H1 (cell line): ENCODE measurements around the gene CCNK. TPM values are rescaled to one million over a fixed set of nuclear protein-coding genes. Genes with fewer than 3 reads are reported as not detected.

ENCODE experiments used
- CTCF ChIA-PET: fragments of 300-600 bp; sonication (Branson Sonifier 250); formaldehyde crosslinking; loops from one replicate; lab custom pipeline; 2021; ENCODE audit not compliant: partially characterized antibody; lab: Charles Lee
- POLR2A ChIA-PET: fragments of 300-600 bp; sonication (Branson Sonifier 250); formaldehyde crosslinking; loops from one replicate; lab custom pipeline; 2021; ENCODE audit warnings: inconsistent platforms; ENCODE audit not compliant: partially characterized antibody; lab: Charles Lee
- DNase-seq, 2 experiments: peaks; one replicate each; pipeline versions ENCODE4 v3.0.0 to v3.0.0-alpha.2; 2010 to 2022; ENCODE audit warnings: low spot score in 2 of 2, low read depth in 1 of 2, mixed read lengths in 1 of 2
- FAIRE-seq: peaks from 2 replicates; lab custom pipeline; 2011; peaks lifted over from hg19 to GRCh38; lab: Jason Lieb, UNC
- H2AFZ ChIP-seq: 2 replicates; pipeline ENCODE4 v1.8.1; 2012; ENCODE audit warnings: low read length, inconsistent platforms
- H2AK5ac ChIP-seq: 2 replicates; pipeline ENCODE4 v1.6.1; 2013; ENCODE audit warnings: low read depth, low read length
- H2BK120ac ChIP-seq: replicated peaks from 2 replicates; pipeline ENCODE3; 2013; ENCODE audit warnings: low read depth, low read length, inconsistent platforms
- H2BK12ac ChIP-seq: 2 replicates; pipeline ENCODE4 v1.6.1; 2013; ENCODE audit warnings: low read depth, low read length
- H2BK15ac ChIP-seq: 2 replicates; pipeline ENCODE4 v1.6.1; 2013; ENCODE audit warnings: low read length
- H2BK20ac ChIP-seq: 2 replicates; pipeline ENCODE4 v1.6.1; 2013; ENCODE audit warnings: low read length
- H2BK5ac ChIP-seq: 2 replicates; pipeline ENCODE4 v1.6.1; 2013; ENCODE audit warnings: low read depth, low read length
- H3K14ac ChIP-seq: 2 replicates; pipeline ENCODE4 v1.6.1; 2013; ENCODE audit warnings: inconsistent platforms; ENCODE audit not compliant: insufficient read length
- H3K18ac ChIP-seq: 2 replicates; pipeline ENCODE4 v1.6.1; 2013; ENCODE audit warnings: low read length; ENCODE audit errors: extremely low read depth
- H3K23ac ChIP-seq: 2 replicates; pipeline ENCODE4 v1.6.1; 2013; ENCODE audit warnings: inconsistent platforms; ENCODE audit not compliant: insufficient read length
- H3K23me2 ChIP-seq: 2 replicates; pipeline ENCODE4 v1.6.1; 2013; ENCODE audit warnings: low read depth, low read length
- H3K27ac ChIP-seq: 2 replicates; pipeline ENCODE4 v1.6.1; 2011; ENCODE audit warnings: low read depth, low read length, inconsistent platforms
- H3K27me3 ChIP-seq, 4 experiments: replicated peaks in 1 of 4; 1 replicate in 1 of 4; 2 replicates in 3 of 4; pipeline versions ENCODE4 v1.6.1 to v1.8.1; 2011 to 2013; ENCODE audit warnings: low read length in 3 of 4, mild to moderate bottlenecking in 3 of 4, inconsistent platforms in 2 of 4, mixed read lengths in 2 of 4, moderate library complexity in 1 of 4; ENCODE audit not compliant: control insufficient read depth in 3 of 4, insufficient read depth in 3 of 4; ENCODE audit errors: extremely low read depth in 1 of 4
- H3K36me3 ChIP-seq, 4 experiments: 2 replicates each; pipeline versions ENCODE4 v1.6.1 to v1.8.1; 2011 to 2013; ENCODE audit warnings: mild to moderate bottlenecking in 4 of 4, low read length in 3 of 4, moderate library complexity in 2 of 4, control low read depth in 1 of 4, inconsistent platforms in 1 of 4; ENCODE audit not compliant: insufficient read depth in 4 of 4, control insufficient read depth in 2 of 4
- H3K4ac ChIP-seq: replicated peaks from 2 replicates; pipeline ENCODE3; 2013; ENCODE audit warnings: low read length, low read depth, mixed read lengths, inconsistent platforms; ENCODE audit not compliant: insufficient read length
- H3K4me1 ChIP-seq, 4 experiments: replicated peaks in 1 of 4; 1 replicate in 1 of 4; 2 replicates in 3 of 4; pipeline versions ENCODE4 v1.6.1 to v1.8.1; 2011 to 2013; ENCODE audit warnings: low read length in 3 of 4, inconsistent platforms in 2 of 4, mixed read lengths in 1 of 4; ENCODE audit not compliant: insufficient read depth in 4 of 4, control insufficient read depth in 3 of 4
- H3K4me2 ChIP-seq, 2 experiments: 2 replicates each; pipeline versions ENCODE4 v1.6.1 to v1.8.1; 2011 to 2013; ENCODE audit warnings: low read depth in 2 of 2, low read length in 2 of 2, control low read depth in 1 of 2, inconsistent platforms in 1 of 2, mild to moderate bottlenecking in 1 of 2; ENCODE audit not compliant: insufficient read depth in 1 of 2
- H3K4me3 ChIP-seq, 4 experiments: fragments of 200-600, 300-600 bp in 1 of 4; sonication (generic), shearing (Covaris generic), sonication (Bioruptor Twin) in 1 of 4; 2 replicates each; pipeline versions ENCODE4 v1.5.1 to v1.8.1; 2011 to 2016; ENCODE audit warnings: low read length in 4 of 4, low read depth in 3 of 4, control low read depth in 2 of 4, inconsistent platforms in 2 of 4, mild to moderate bottlenecking in 2 of 4, mixed read lengths in 1 of 4, moderate library complexity in 1 of 4; ENCODE audit not compliant: insufficient read depth in 2 of 4; ENCODE audit errors: extremely low read depth in 1 of 4
- H3K56ac ChIP-seq: replicated peaks from 2 replicates; pipeline ENCODE3; 2013; ENCODE audit warnings: low read depth, mild to moderate bottlenecking, mixed read lengths, low read length, inconsistent platforms; ENCODE audit not compliant: insufficient read length
- H3K79me1 ChIP-seq: 2 replicates; pipeline ENCODE4 v1.6.1; 2013; ENCODE audit warnings: low read depth, low read length, control low read depth
- H3K79me2 ChIP-seq, 2 experiments: 2 replicates each; pipeline versions ENCODE4 v1.6.1 to v1.8.1; 2012 to 2013; ENCODE audit warnings: low read length in 2 of 2, mild to moderate bottlenecking in 2 of 2, inconsistent platforms in 1 of 2; ENCODE audit not compliant: insufficient read depth in 2 of 2, control insufficient read depth in 1 of 2
- H3K9ac ChIP-seq, 4 experiments: replicated peaks in 1 of 4; 1 replicate in 1 of 4; 2 replicates in 3 of 4; pipeline versions ENCODE4 v1.6.1 to v1.8.1; 2011 to 2013; ENCODE audit warnings: low read depth in 3 of 4, low read length in 3 of 4, control low read depth in 2 of 4, mild to moderate bottlenecking in 2 of 4, moderate library complexity in 2 of 4, inconsistent platforms in 1 of 4; ENCODE audit errors: extremely low read depth in 1 of 4
- H3K9me3 ChIP-seq, 2 experiments: 2 replicates each; pipeline versions ENCODE4 v1.6.1 to v1.8.1; 2012 to 2013; ENCODE audit warnings: mild to moderate bottlenecking in 2 of 2, moderate library complexity in 2 of 2, control low read depth in 1 of 2, inconsistent platforms in 1 of 2, low read depth in 1 of 2, low read length in 1 of 2, mixed read lengths in 1 of 2; ENCODE audit not compliant: insufficient read depth in 2 of 2
- H4K20me1 ChIP-seq, 2 experiments: replicated peaks in 1 of 2; 2 replicates each; pipeline versions ENCODE3 to v1.8.1; 2011 to 2013; ENCODE audit warnings: inconsistent platforms in 2 of 2, low read length in 2 of 2, mild to moderate bottlenecking in 1 of 2; ENCODE audit not compliant: insufficient read depth in 2 of 2, control insufficient read depth in 1 of 2
- H4K5ac ChIP-seq: 2 replicates; pipeline ENCODE4 v1.6.1; 2013; ENCODE audit warnings: low read length, low read depth, mixed read lengths, inconsistent platforms; ENCODE audit not compliant: insufficient read length
- H4K8ac ChIP-seq: 2 replicates; pipeline ENCODE4 v1.8.0; 2013; ENCODE audit warnings: mild to moderate bottlenecking, moderate library complexity, low read length, inconsistent platforms; ENCODE audit not compliant: insufficient read depth; ENCODE audit errors: extremely low read depth
- H4K91ac ChIP-seq: replicated peaks from 2 replicates; pipeline ENCODE3; 2013; ENCODE audit warnings: low read length, mixed read lengths, inconsistent platforms; ENCODE audit not compliant: insufficient read length
- CBX5 ChIP-seq: fragments of 300-800, 300-1000 bp; sonication (generic); IDR thresholded peaks from 2 replicates; pipeline ENCODE4 v1.7.1; 2016; ENCODE audit warnings: antibody characterized with exemption, low read length, low read depth
- CHD1 ChIP-seq: IDR thresholded peaks from 2 replicates; pipeline ENCODE4 v1.6.1; 2012; ENCODE audit warnings: low read depth, low read length, improper control_type of control experiment
- TAF7 ChIP-seq: optimal IDR thresholded peaks from 2 replicates; pipeline ENCODE3; 2011; ENCODE audit warnings: low read depth, mild to moderate bottlenecking, inconsistent platforms, low read length, moderate library complexity, borderline replicate concordance
- WGBS, 2 experiments: shearing (Covaris generic) in 1 of 2; methylation state at CpG; one replicate each; pipeline versions ENCODE4 v1.1.6 to v1.1.7; 2013 to 2015; ENCODE audit warnings: low lambda C conversion rate in 2 of 2, mixed read lengths in 2 of 2, inconsistent platforms in 1 of 2, low coverage in 1 of 2, missing lambda C conversion rate in 1 of 2; ENCODE audit not compliant: insufficient replicate concordance in 2 of 2, insufficient coverage in 1 of 2, insufficient read length in 1 of 2; ENCODE audit errors: extremely low coverage in 1 of 2, missing lambda C conversion rate in 1 of 2; 5-methylcytosine and 5-hydroxymethylcytosine counted together
- polyA plus RNA-seq, 7 experiments: library from polyadenylated mRNA; depleted of rRNA in 3 of 7; stranded (reverse) in 5 of 7; unstranded in 2 of 7; fragments of >200 nt in 5 of 7; fragments of 200-250 nt in 2 of 7; gene quantifications; 1 replicate in 5 of 7; 2 replicates in 1 of 7; 4 replicates in 1 of 7; pipeline versions ENCODE4 v1.2.1 to v1.2.3, GENCODE V29; 2011 to 2013; ENCODE audit warnings: missing spikeins in 2 of 7, mixed read lengths in 2 of 7
- total RNA-seq: library from RNA; stranded (reverse); fragmentation: NEBNext Ultra II Directional; extraction: Animal tissue kit (Norgen Biotek cat#: 25700); gene quantifications from 2 replicates; pipeline ENCODE4 v1.2.1, GENCODE V29; 2021
- TF ChIP-seq, protein P1 (sequence below): IDR thresholded peaks from 2 replicates; pipeline ENCODE4 v1.6.1; 2012; ENCODE audit warnings: inconsistent platforms

Gene CCNK
- total and polyA plus RNA-seq, 2 of the 8 experiments (the other 6 are each of a cell fraction or from before 2014, with no cell fraction given): 10.7 to 82.7 TPM

DNA sequence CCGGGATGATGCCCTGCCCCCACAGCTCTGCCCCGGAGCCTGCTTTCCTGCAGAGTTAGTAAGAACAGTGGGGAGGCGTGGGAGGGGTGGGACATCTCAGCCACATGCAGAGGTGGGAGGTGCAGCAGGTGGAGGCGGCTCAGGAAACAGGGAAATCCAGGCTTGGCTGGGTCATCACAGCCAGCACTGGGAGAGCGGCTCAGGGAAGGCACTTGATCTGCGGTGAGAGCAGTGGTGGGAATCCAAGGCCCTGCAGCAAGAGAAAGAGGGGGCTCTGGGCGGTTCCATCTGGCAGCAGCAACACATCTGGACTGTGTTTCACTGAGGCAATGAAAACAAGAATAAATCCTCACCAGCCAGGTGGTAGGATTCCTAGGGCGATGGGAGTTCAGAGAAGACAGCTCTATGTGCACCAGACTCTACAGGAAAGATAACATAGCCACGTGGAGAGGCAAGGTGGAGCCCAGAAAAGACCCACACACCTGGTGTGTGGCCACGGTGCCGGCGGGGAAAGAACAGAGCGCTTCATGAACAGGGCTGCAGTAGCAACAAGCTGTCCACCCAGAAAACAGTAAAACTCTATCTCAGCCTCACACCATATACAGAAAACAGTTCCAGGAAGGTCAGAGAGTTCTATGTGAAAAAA lies 65.1 kb downstream of the CCNK start:
- Histone ChIP-seq H3K4me1 (peaks cover 8 to 26% (median 13%) of the 10 kb centered on the region in 4 experiments; a peak in 6 of 7 replicates), H3K4me2 (peak overlapping the region; percentile 25 to 29; a peak in 2 of 4 replicates), H2BK12ac (no peak overlapping the region), H3K9me3 (no peaks in the 10 kb centered on the region), H3K4me3 (no peak overlapping the region), H3K9ac (no peak overlapping the region; a peak in 1 of 7 replicates), H2AK5ac (no peak overlapping the region), H3K23me2 (peaks cover 2% of the 10 kb centered on the region; the same call in 1 of the 2 replicates), H3K56ac (no peak overlapping the region), H3K14ac (no peak overlapping the region), H3K27me3 (no peaks in the 10 kb centered on the region), H3K18ac (no peak overlapping the region; the same call in 1 of the 2 replicates), H4K91ac (no peak overlapping the region), H3K36me3 (no peaks in the 10 kb centered on the region), H3K79me2 (peaks cover 0 to 78% of the 10 kb centered on the region in 2 experiments; a peak in 2 of 4 replicates), H4K20me1 (peaks cover 4 to 22% of the 10 kb centered on the region in 2 experiments), H3K4ac (no peak overlapping the region), H3K23ac (no peak overlapping the region), H2AFZ (no peak overlapping the region), H2BK15ac (no peak overlapping the region), H3K27ac (no peak overlapping the region), H2BK5ac (no peak overlapping the region), H4K8ac (no peak overlapping the region), H4K5ac (no peak overlapping the region), H2BK120ac (no peak overlapping the region), H3K79me1 (peaks cover 27% of the 10 kb centered on the region), H2BK20ac (no peak overlapping the region)
- WGBS, 2 experiments: 47% methylated on average over 13 of the region's 13 CpGs; no CpG with 5 or more reads in 1 of the 2 experiments
- FAIRE-seq: peak; percentile 13
- TF ChIP-seq TAF7 (no peak), CBX5 (no peak), CHD1 (no peak)
- TF ChIP-seq, protein P1, sequence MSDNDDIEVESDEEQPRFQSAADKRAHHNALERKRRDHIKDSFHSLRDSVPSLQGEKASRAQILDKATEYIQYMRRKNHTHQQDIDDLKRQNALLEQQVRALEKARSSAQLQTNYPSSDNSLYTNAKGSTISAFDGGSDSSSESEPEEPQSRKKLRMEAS: 0 out of 2 replicates have a peak, but pooled peaks have one; percentile 15
- CTCF ChIA-PET: interaction anchor here (0.8 to 3.5 kb wide), 8 partner anchors 9 to 82 kb away, joined by 3 to 17 read pairs (median 4); no protein-coding TSS in a partner anchor
- POLR2A ChIA-PET: interaction anchor here (1.6 kb wide), 1 partner anchor 8 kb away, joined by 5 read pairs; no protein-coding TSS in a partner anchor
- DNase-seq: no peak
